H9 (cell line): Measurements from ENCODE around the gene EPGN. TPM values are rescaled to one million over a fixed set of nuclear protein-coding genes. Genes with fewer than 3 reads are reported as not detected.

Experiments used
- DNase-seq: peaks from one replicate; pipeline ENCODE4 v3.0.0-alpha.2; 2017
- H2AFZ ChIP-seq: one replicate; pipeline ENCODE4 v1.6.1; 2013; ENCODE audit warnings: mild to moderate bottlenecking, low read length, control low read depth, moderate library complexity
- H2AK5ac ChIP-seq: 2 replicates; pipeline ENCODE4 v1.6.1; 2013; ENCODE audit warnings: low read length, control low read depth, mixed read lengths; ENCODE audit not compliant: insufficient read length
- H2BK120ac ChIP-seq: one replicate; pipeline ENCODE4 v1.6.1; 2013; ENCODE audit warnings: low read depth, mild to moderate bottlenecking, low read length, control low read depth, inconsistent platforms; ENCODE audit not compliant: poor library complexity, severe bottlenecking
- H2BK12ac ChIP-seq: 2 replicates; pipeline ENCODE4 v1.6.1; 2013; ENCODE audit warnings: low read length, control low read depth, mixed read lengths, low read depth; ENCODE audit not compliant: insufficient read length
- H2BK15ac ChIP-seq: 2 replicates; pipeline ENCODE4 v1.6.1; 2013; ENCODE audit warnings: low read depth, low read length, control low read depth
- H2BK20ac ChIP-seq: one replicate; pipeline ENCODE4 v1.6.1; 2013; ENCODE audit warnings: low read depth, mild to moderate bottlenecking, low read length, control low read depth, inconsistent platforms; ENCODE audit not compliant: poor library complexity, severe bottlenecking
- H2BK5ac ChIP-seq: 2 replicates; pipeline ENCODE4 v1.6.1; 2013; ENCODE audit warnings: low read length, control low read depth, mixed read lengths; ENCODE audit not compliant: insufficient read length
- H3K14ac ChIP-seq: 2 replicates; pipeline ENCODE4 v1.6.1; 2013; ENCODE audit warnings: low read length, control low read depth; ENCODE audit not compliant: insufficient read depth
- H3K18ac ChIP-seq: 2 replicates; pipeline ENCODE4 v1.6.1; 2013; ENCODE audit warnings: low read depth, mild to moderate bottlenecking, mixed read lengths, low read length, control low read depth; ENCODE audit not compliant: insufficient read length
- H3K23ac ChIP-seq: 2 replicates; pipeline ENCODE4 v1.6.1; 2013; ENCODE audit warnings: low read length, control low read depth, mixed read lengths, low read depth; ENCODE audit not compliant: insufficient read length
- H3K23me2 ChIP-seq: 2 replicates; pipeline ENCODE4 v1.6.1; 2013; ENCODE audit warnings: low read depth, mild to moderate bottlenecking, mixed read lengths, low read length, control low read depth; ENCODE audit not compliant: insufficient read length, poor library complexity, severe bottlenecking
- H3K27ac ChIP-seq: 2 replicates; pipeline ENCODE4 v1.5.1; 2013; ENCODE audit warnings: low read length, control low read depth, mixed read lengths, low read depth; ENCODE audit not compliant: insufficient read length
- H3K27me3 ChIP-seq: 2 replicates; pipeline ENCODE4 v1.6.1; 2013; ENCODE audit warnings: low read length, control low read depth, inconsistent platforms; ENCODE audit not compliant: insufficient read depth
- H3K4ac ChIP-seq: 2 replicates; pipeline ENCODE4 v1.6.1; 2013; ENCODE audit warnings: low read depth, mild to moderate bottlenecking, control low read depth, inconsistent platforms, low read length, moderate library complexity
- H3K4me1 ChIP-seq: 2 replicates; pipeline ENCODE4 v1.6.1; 2013; ENCODE audit warnings: low read length, control low read depth, inconsistent platforms; ENCODE audit not compliant: insufficient read depth
- H3K4me2 ChIP-seq: 2 replicates; pipeline ENCODE4 v1.6.1; 2013; ENCODE audit warnings: low read length, control low read depth, mixed read lengths; ENCODE audit not compliant: insufficient read length, insufficient read depth
- H3K56ac ChIP-seq: 2 replicates; pipeline ENCODE4 v1.6.1; 2013; ENCODE audit warnings: low read depth, mild to moderate bottlenecking, mixed read lengths, low read length, control low read depth; ENCODE audit not compliant: insufficient read length
- H3K79me1 ChIP-seq: 2 replicates; pipeline ENCODE4 v1.6.1; 2013; ENCODE audit warnings: low read depth, mild to moderate bottlenecking, moderate library complexity, low read length, control low read depth, inconsistent platforms; ENCODE audit not compliant: insufficient read depth, poor library complexity, severe bottlenecking
- H3K79me2 ChIP-seq: 2 replicates; pipeline ENCODE4 v1.6.1; 2013; ENCODE audit warnings: low read length, control low read depth, inconsistent platforms; ENCODE audit not compliant: insufficient read depth
- H3K9ac ChIP-seq: 2 replicates; pipeline ENCODE4 v1.6.1; 2013; ENCODE audit warnings: low read length, control low read depth, mixed read lengths; ENCODE audit not compliant: insufficient read length; ENCODE audit errors: extremely low read depth
- H3K9me3 ChIP-seq: one replicate; pipeline ENCODE4 v1.6.1; 2013; ENCODE audit warnings: low read depth, low read length, inconsistent platforms; ENCODE audit not compliant: control insufficient read depth
- H3T11ph ChIP-seq: one replicate; pipeline ENCODE4 v1.6.1; 2013; ENCODE audit warnings: mild to moderate bottlenecking, low read length, control low read depth, inconsistent platforms
- H4K20me1 ChIP-seq: one replicate; pipeline ENCODE4 v1.6.1; 2013; ENCODE audit not compliant: control insufficient read depth, insufficient read length, insufficient read depth
- H4K5ac ChIP-seq: 2 replicates; pipeline ENCODE4 v1.6.1; 2013; ENCODE audit warnings: low read depth, mild to moderate bottlenecking, mixed read lengths, low read length, control low read depth; ENCODE audit not compliant: insufficient read length
- H4K8ac ChIP-seq: replicated peaks from 2 replicates; pipeline ENCODE4 v1.6.1; 2013; ENCODE audit warnings: low read length, control low read depth, mixed read lengths, low read depth; ENCODE audit not compliant: insufficient read length
- H4K91ac ChIP-seq: 2 replicates; pipeline ENCODE4 v1.6.1; 2013; ENCODE audit warnings: low read depth, mild to moderate bottlenecking, moderate library complexity, mixed read lengths, low read length, control low read depth; ENCODE audit not compliant: insufficient read length
- H3K27ac Mint-ChIP-seq, 3 experiments: 2 replicates in 2 of 3; 3 replicates in 1 of 3; pipeline ENCODE4 v1.8.0; 2020 to 2021; ENCODE audit warnings: mixed read lengths in 3 of 3, mild to moderate bottlenecking in 1 of 3, moderate library complexity in 1 of 3
- H3K27me3 Mint-ChIP-seq: 2 replicates; pipeline ENCODE4 v1.8.0; 2021; ENCODE audit warnings: low read depth, mild to moderate bottlenecking, moderate library complexity, mixed read lengths
- H3K36me3 Mint-ChIP-seq, 3 experiments: 2 replicates in 2 of 3; 3 replicates in 1 of 3; pipeline ENCODE4 v1.8.0; 2020 to 2021; ENCODE audit warnings: low read depth in 3 of 3, mixed read lengths in 3 of 3; ENCODE audit not compliant: insufficient read depth in 1 of 3
- H3K4me1 Mint-ChIP-seq, 2 experiments: 2 replicates each; pipeline ENCODE4 v1.8.0; 2020; ENCODE audit warnings: mixed read lengths in 2 of 2
- H3K4me3 Mint-ChIP-seq, 2 experiments: 2 replicates in 1 of 2; 3 replicates in 1 of 2; pipeline ENCODE4 v1.8.0; 2020 to 2021; ENCODE audit warnings: mild to moderate bottlenecking in 2 of 2, mixed read lengths in 2 of 2, moderate library complexity in 1 of 2
- H3K9me3 Mint-ChIP-seq, 2 experiments: 2 replicates in 1 of 2; 3 replicates in 1 of 2; pipeline ENCODE4 v1.8.0; 2020; ENCODE audit warnings: mild to moderate bottlenecking in 2 of 2, mixed read lengths in 2 of 2, moderate library complexity in 1 of 2
- CTCF ChIP-seq: fragments of 200-600 bp; sonication (generic); conservative IDR thresholded peaks from 3 replicates; pipeline ENCODE4 v1.8.0; 2021; ENCODE audit warnings: antibody characterized with exemption, mild to moderate bottlenecking
- WGBS: extraction: QIAGEN DNeasy Blood & Tissue Kit; methylation state at CpG from one replicate; pipeline ENCODE4 v1.1.7; 2013; ENCODE audit warnings: missing lambda C conversion rate, low lambda C conversion rate, mixed read lengths; ENCODE audit not compliant: insufficient read length; ENCODE audit errors: extremely low coverage; 5-methylcytosine and 5-hydroxymethylcytosine counted together
- long read RNA-seq: library from polyadenylated mRNA; unstranded; transcript quantifications from one replicate; pipeline ENCODE4 v2.0.0, GENCODE V29; 2020
- total RNA-seq: library from RNA; stranded (reverse); gene quantifications from 2 replicates; pipeline ENCODE4 v1.2.1, GENCODE V29; 2021

EPGN gene
- not detected in 2 replicates for total RNA-seq
- long read RNA-seq = 0 reads

GRCh38 chr4:74308215-74308614, at the start of gene EPGN:
Gene EPGN (plus strand): TSS chr4:74308470. CDS start chr4:74308534, 64 bp downstream.
- Histone ChIP-seq H4K8ac (no peak within 1 kb of the TSS), H2BK12ac (no peak within 1 kb of the TSS), H3K9ac (no peak within 1 kb of the TSS), H4K5ac (no peak within 1 kb of the TSS), H2AFZ (no peak within 1 kb of the TSS), H3K9me3 (no peaks in the 10 kb centered on the region), H4K20me1 (no peaks in the 10 kb centered on the region), H3K23ac (no peak within 1 kb of the TSS), H3K4ac (no peak within 1 kb of the TSS), H3K79me1 (no peaks in the 10 kb centered on the region), H4K91ac (no peak within 1 kb of the TSS), H3K4me2 (no peak within 1 kb of the TSS), H2BK120ac (no peak within 1 kb of the TSS), H3K27ac (no peak within 1 kb of the TSS), H2BK15ac (no peak within 1 kb of the TSS), H3K56ac (no peak within 1 kb of the TSS), H3K18ac (no peak within 1 kb of the TSS), H3T11ph (no peak within 1 kb of the TSS), H2BK5ac (no peak within 1 kb of the TSS), H3K27me3 (no peaks in the 10 kb centered on the region), H2AK5ac (no peak within 1 kb of the TSS), H3K4me1 (no peaks in the 10 kb centered on the region), H3K23me2 (no peaks in the 10 kb centered on the region), H2BK20ac (no peak within 1 kb of the TSS), H3K79me2 (no peaks in the 10 kb centered on the region), H3K14ac (no peak within 1 kb of the TSS)
- Mint-ChIP-seq H3K4me1 (0 out of 4 replicates have a peak, but pooled peaks cover 0 to 2% of the 10 kb centered on the region in 2 experiments), H3K27me3 (no peaks in the 10 kb centered on the region), H3K36me3 (no peaks in the 10 kb centered on the region), H3K9me3 (no peaks in the 10 kb centered on the region), H3K27ac (no peak within 1 kb of the TSS), H3K4me3 (no peak within 1 kb of the TSS)
- no CpG with 5 or more reads among the region's 5 CpGs for WGBS
- DNase-seq = no peak
- no peak for TF ChIP-seq CTCF
